Pancreas (tissue), 10 donors: ENCODE results near the gene MFAP3. TPM values are rescaled to one million over a fixed set of nuclear protein-coding genes. Genes with fewer than 3 reads are reported as not detected.
"Not testable (repeated sequence)": the region's sequence is repeated elsewhere in the genome, so short reads cannot be mapped to it uniquely, and the experiment has no call there.

Source experiments
- ATAC-seq, 4 donors: fragments of 200-7000 bp; cut with Tn5 transposase; one replicate each; pipeline versions ENCODE4 v1.8.0 to v1.9.1; 2020; ENCODE audit warnings: mild to moderate bottlenecking in 4 of 4, moderate library complexity in 4 of 4
- DNase-seq, 6 donors: peaks; one replicate each; pipeline ENCODE4 v3.0.0-alpha.2; 2020
- FAIRE-seq: peaks from 2 replicates; lab custom pipeline; 2012; peaks lifted over from hg19 to GRCh38; lab: Jason Lieb, UNC
- H3K27ac ChIP-seq, 4 donors: fragments of 200-600 bp; sonication (generic); 1 replicate in 3 of 4; 2 replicates in 1 of 4; pipeline versions ENCODE4 v1.5.0 to v1.8.0; 2020
- H3K27me3 ChIP-seq, 4 donors: fragments of 200-600 bp; one replicate each; pipeline ENCODE4 v1.8.0; 2021
- H3K36me3 ChIP-seq, 3 donors: fragments of 200-600 bp; sonication (generic) in 1 of 3; one replicate each; pipeline versions ENCODE4 v1.5.0 to v1.8.0; 2020 to 2021
- H3K4me1 ChIP-seq, 3 donors: fragments of 200-600 bp; one replicate each; pipeline ENCODE4 v1.8.0; 2021
- H3K4me3 ChIP-seq, 4 donors: fragments of 200-600 bp; sonication (generic) in 2 of 4; one replicate each; pipeline versions ENCODE4 v1.5.0 to v1.8.0; 2020 to 2021
- H3K9me3 ChIP-seq, 4 donors: fragments of 200-600 bp; one replicate each; pipeline ENCODE4 v1.8.0; 2021
- CTCF ChIP-seq, 4 donors: fragments of 200-600 bp; sonication (generic) in 3 of 4; IDR thresholded peaks; one replicate each; pipeline versions ENCODE4 v1.5.0 to v1.8.0; 2021; ENCODE audit warnings: antibody characterized with exemption in 4 of 4
- WGBS, 2 donors: extraction: QIAGEN DNeasy Blood & Tissue Kit; methylation state at CpG; one replicate each; pipeline ENCODE4 v1.1.7; 2013; 5-methylcytosine and 5-hydroxymethylcytosine counted together
- intact Hi-C, 3 donors: fragments of 100-400 bp; cut with DNase I; formaldehyde crosslinking; loops; one replicate each; pipeline versions ENCODE4 v1.11.1 to v1.14.2; 2022
- polyA plus RNA-seq, 2 donors: library from polyadenylated mRNA; stranded (reverse); fragments of 200-250 nt; gene quantifications; one replicate each; pipeline ENCODE4 v1.2.3, GENCODE V29; 2013
- total RNA-seq, 6 donors: library from RNA; stranded (reverse); fragmentation: NEBNext Ultra II Directional in 4 of 6; extraction: Animal tissue kit (Norgen Biotek cat#: 25700) in 4 of 6; gene quantifications; one replicate each; pipeline versions ENCODE4 v1.2.1 to v1.2.4, GENCODE V29; 2021 to 2023
- donor health status: healthy with polysubstance abuse.
- donor health status: DM: no; HTN: no; CAD: no; lungs with moderate emphysema.
- donor health status: DM: no; HTN: no; CAD: no.
- donor health status: control.
- donor health status: control.
- donor health status: Bipolar disorder and iron deficiency.
- donor health status: DM: yes; HTN: yes; CAD: no.
- donor health status: DM: no; HTN: no; CAD: no.
- donor health status: DM: no; HTN: no; CAD: no.
- donor health status: DM: yes; HTN: yes; CAD: no.

The MFAP3 gene
- total and polyA plus RNA-seq, 8 donors: 0.99 to 16.3 (median 8.6) TPM

- Histone ChIP-seq H3K4me1 (peaks cover 0 to 4% (median 3%) of the 10 kb centered on the region in 3 donors), H3K27me3 (no peaks in the 10 kb centered on the region), H3K4me3 (no peak overlapping the region), H3K9me3 (no peaks in the 10 kb centered on the region), H3K36me3 (peaks cover 0 to 6% (median 0%) of the 10 kb centered on the region in 3 donors), H3K27ac (no peak overlapping the region)
- no peak for FAIRE-seq
- 45 to 51% methylated on average over 3 of the region's 3 CpGs for WGBS, 2 donors
- DNase-seq: no peak
- no peak for ATAC-seq
- TF ChIP-seq CTCF (IDR thresholded peaks at IDR 0.05): no peak
- intact Hi-C loops: no loop called here
These were observed 28.1 kb upstream of the MFAP3 start for GRCh38 chr5:154010660-154011059.

- H3K4me3 ChIP-seq: no peak overlapping the region
- 95% methylated on average over 4 of the region's 4 CpGs for WGBS, 2 donors
- H3K9me3 ChIP-seq: no peaks in the 10 kb centered on the region
- intact Hi-C loops: no loop called here
- no peak for ATAC-seq
- H3K27me3 ChIP-seq: no peaks in the 10 kb centered on the region
- FAIRE-seq: no peak
- peak in 1 of 6 donors; percentile 12 for DNase-seq
- peaks cover 0 to 6% (median 0%) of the 10 kb centered on the region in 3 donors for H3K36me3 ChIP-seq
- no peaks in the 10 kb centered on the region for H3K4me1 ChIP-seq
- TF ChIP-seq CTCF (IDR thresholded peaks at IDR 0.05): no peak
- H3K27ac ChIP-seq: no peak overlapping the region
These were observed 23.6 kb upstream of the MFAP3 start for GRCh38 chr5:154015071-154015693.

GRCh38 chr5:154018919-154019318, 19.8 kb upstream of the MFAP3 start:
- H3K4me1 ChIP-seq, ATAC-seq, H3K4me3 ChIP-seq, H3K36me3 ChIP-seq, H3K9me3 ChIP-seq, H3K27me3 ChIP-seq, H3K27ac ChIP-seq, DNase-seq, FAIRE-seq, intact Hi-C loops: not testable (repeated sequence)
- 88 to 91% methylated on average over 1 of the region's 1 CpG for WGBS, 2 donors

- no peak for TF ChIP-seq CTCF (IDR thresholded peaks at IDR 0.05)
- intact Hi-C loops: no loop called here
- no peak overlapping the region for H3K27ac ChIP-seq
- no peaks in the 10 kb centered on the region for H3K27me3 ChIP-seq
- H3K4me1 ChIP-seq: no peaks in the 10 kb centered on the region
- no peak for DNase-seq
- H3K4me3 ChIP-seq: no peak overlapping the region
- H3K36me3 ChIP-seq: peaks cover 0 to 11% (median 5%) of the 10 kb centered on the region in 3 donors
- FAIRE-seq: no peak
- no peaks in the 10 kb centered on the region for H3K9me3 ChIP-seq
- ATAC-seq: no peak
These were observed 12.8 kb upstream of the MFAP3 start for GRCh38 chr5:154025951-154026350.

- Histone ChIP-seq H3K4me3 (no peak overlapping the region), H3K27ac (no peak overlapping the region), H3K36me3 (peaks cover 0 to 11% (median 0%) of the 10 kb centered on the region in 3 donors), H3K27me3 (no peaks in the 10 kb centered on the region), H3K9me3 (no peaks in the 10 kb centered on the region), H3K4me1 (peaks cover 0 to 3% (median 0%) of the 10 kb centered on the region in 3 donors)
- WGBS, 2 donors: 56 to 67% methylated on average over 2 of the region's 2 CpGs
- FAIRE-seq (no peak), DNase-seq (no peak), ATAC-seq (no peak)
- intact Hi-C loops: no loop called here
- no peak for TF ChIP-seq CTCF (IDR thresholded peaks at IDR 0.05)
These were observed 6.8 kb upstream of the MFAP3 start for GRCh38 chr5:154031937-154032489.
